Measurements from ENCODE around the gene TBCK. TPM values are rescaled to one million over a fixed set of nuclear protein-coding genes. Genes with fewer than 3 reads are reported as not detected.
A peak's percentile ranks its signal among the peaks of the same experiment; 100 is the strongest.
"Not testable (repeated sequence)": the region's sequence is repeated elsewhere in the genome, so short reads cannot be mapped to it uniquely, and the experiment has no call there.

TBCK gene
- total and polyA plus RNA-seq, 3 experiments from 2014 or later = 21.0 to 23.9 (median 21.7) TPM

- H3K27me3 Mint-ChIP-seq = no peaks in the 10 kb centered on the region
- ChIA-PET CTCF (no interaction called here), POLR2A (no interaction called here)
Observed at GRCh38 chr4:106149026-106149425, 167.0 kb downstream of the TBCK start.

GRCh38 chr4:106142616-106143127 is 173.3 kb downstream of the TBCK start:
- peaks cover 0 to 3% (median 0%) of the 10 kb centered on the region in 3 donors for H3K4me1 Mint-ChIP-seq
- H3K27me3 Mint-ChIP-seq = no peaks in the 10 kb centered on the region
- no peak overlapping the region for H3K4me3 Mint-ChIP-seq
- H3K9me3 Mint-ChIP-seq = peaks cover 14 to 25% (median 16%) of the 10 kb centered on the region in 5 donors
- no peak for DNase-seq
- no peaks in the 10 kb centered on the region for H3K9me3 ChIP-seq (ENCODE audit: low read length)
- H3K27ac ChIP-seq (ENCODE audit: low read depth, low read length) = no peak overlapping the region
- ChIA-PET CTCF (no interaction called here), POLR2A (no interaction called here)
- no peaks in the 10 kb centered on the region for H3K27me3 ChIP-seq (ENCODE audit: insufficient read depth, low read length, poor library complexity, severe bottlenecking)
- no peaks in the 10 kb centered on the region for H3K4me1 ChIP-seq (ENCODE audit: insufficient read depth, low read length)
- H3K36me3 ChIP-seq (ENCODE audit: insufficient read depth, low read length) = no peaks in the 10 kb centered on the region
- peaks cover 22 to 30% (median 27%) of the 10 kb centered on the region in 3 donors for H3K36me3 Mint-ChIP-seq
- H3K4me3 ChIP-seq (ENCODE audit: low read length) = no peak overlapping the region
- H3K27ac Mint-ChIP-seq = no peak overlapping the region

More at GRCh38 chr4:106149026-106149425, 167.0 kb downstream of the TBCK start:
- Mint-ChIP-seq H3K27ac (peak overlapping the region in 1 of 8 donors; percentile 18), H3K4me1 (no peaks in the 10 kb centered on the region), H3K9me3 (peaks cover 26 to 64% (median 61%) of the 10 kb centered on the region in 5 donors), H3K36me3 (peaks cover 40 to 78% (median 63%) of the 10 kb centered on the region in 3 donors), H3K4me3 (no peak overlapping the region)
- Histone ChIP-seq H3K36me3 (ENCODE audit: insufficient read depth, low read length) (no peaks in the 10 kb centered on the region), H3K4me1 (ENCODE audit: insufficient read depth, low read length) (no peaks in the 10 kb centered on the region), H3K27me3 (ENCODE audit: insufficient read depth, low read length, poor library complexity, severe bottlenecking) (no peaks in the 10 kb centered on the region), H3K27ac (ENCODE audit: low read depth, low read length) (no peak overlapping the region), H3K4me3 (ENCODE audit: low read length) (no peak overlapping the region), H3K9me3 (ENCODE audit: low read length) (no peaks in the 10 kb centered on the region)
- DNase-seq = no peak

DNA sequence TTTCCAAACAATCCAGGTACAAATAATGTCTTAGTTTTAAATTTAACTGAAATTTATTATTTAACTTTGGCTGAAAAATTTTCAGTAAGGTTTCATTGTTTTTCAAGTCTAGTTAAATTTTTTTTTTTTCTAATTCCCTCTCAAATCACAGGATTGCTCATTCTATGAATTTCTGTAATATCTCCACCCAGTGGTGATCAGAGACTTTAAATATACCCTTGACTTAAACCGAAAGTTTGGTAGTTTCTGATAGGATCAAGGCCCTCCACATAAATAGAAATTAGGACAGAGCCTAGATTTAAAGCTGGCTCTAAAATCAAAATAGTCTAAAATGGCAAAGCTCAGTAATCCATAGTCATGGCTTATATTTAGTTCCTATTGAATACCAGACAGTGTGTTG is 175.4 kb downstream of the TBCK start:
- Mint-ChIP-seq H3K36me3 (peaks cover 7 to 18% (median 11%) of the 10 kb centered on the region in 3 donors), H3K27ac (no peak overlapping the region), H3K4me3 (no peak overlapping the region), H3K9me3 (peaks cover 0 to 6% (median 2%) of the 10 kb centered on the region in 5 donors), H3K4me1 (peaks cover 0 to 3% (median 0%) of the 10 kb centered on the region in 3 donors), H3K27me3 (no peaks in the 10 kb centered on the region)
- no peaks in the 10 kb centered on the region for H3K9me3 ChIP-seq (ENCODE audit: low read length)
- no peak overlapping the region for H3K4me3 ChIP-seq (ENCODE audit: low read length)
- ChIA-PET POLR2A (no interaction called here), CTCF (no interaction called here)
- H3K36me3 ChIP-seq (ENCODE audit: insufficient read depth, low read length) = no peaks in the 10 kb centered on the region
- H3K4me1 ChIP-seq (ENCODE audit: insufficient read depth, low read length) = no peaks in the 10 kb centered on the region
- DNase-seq = no peak
- no peak overlapping the region for H3K27ac ChIP-seq (ENCODE audit: low read depth, low read length)
- H3K27me3 ChIP-seq (ENCODE audit: insufficient read depth, low read length, poor library complexity, severe bottlenecking) = no peaks in the 10 kb centered on the region

DNA sequence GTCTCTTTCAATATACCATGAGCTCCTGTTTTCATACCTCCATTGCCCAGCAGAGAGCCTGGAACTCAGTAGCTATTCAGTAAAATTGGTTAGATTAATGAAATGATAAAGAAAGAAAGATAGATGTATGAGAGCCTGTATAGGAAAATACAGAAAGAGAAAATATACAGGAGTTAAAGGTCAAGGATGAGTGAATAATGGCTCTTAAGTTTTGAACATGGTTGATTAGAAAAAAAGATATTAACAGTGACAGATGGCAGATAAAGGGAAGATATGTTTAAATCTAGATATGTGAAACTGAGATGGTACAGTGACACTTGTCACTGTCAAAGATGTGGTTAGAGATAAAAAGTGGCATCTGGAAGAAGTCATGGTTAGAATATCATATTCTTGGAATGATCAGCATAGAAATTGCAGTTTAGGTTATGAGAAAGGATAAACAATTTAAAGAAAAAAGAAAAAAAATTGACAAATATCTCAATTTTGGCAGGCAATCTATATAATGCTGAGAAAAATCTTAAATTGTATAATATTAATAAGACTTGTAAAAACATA is 179.2 kb downstream of the TBCK start:
- DNase-seq = no peak
- H3K9me3 Mint-ChIP-seq = peaks cover 0 to 15% (median 12%) of the 10 kb centered on the region in 5 donors
- H3K4me1 Mint-ChIP-seq = no peaks in the 10 kb centered on the region
- Histone ChIP-seq H3K27ac (ENCODE audit: low read depth, low read length) (no peak overlapping the region), H3K27me3 (ENCODE audit: insufficient read depth, low read length, poor library complexity, severe bottlenecking) (no peaks in the 10 kb centered on the region), H3K4me1 (ENCODE audit: insufficient read depth, low read length) (no peaks in the 10 kb centered on the region), H3K4me3 (ENCODE audit: low read length) (no peak overlapping the region), H3K36me3 (ENCODE audit: insufficient read depth, low read length) (no peaks in the 10 kb centered on the region), H3K9me3 (ENCODE audit: low read length) (no peaks in the 10 kb centered on the region)
- H3K36me3 Mint-ChIP-seq = peaks cover 15 to 35% (median 33%) of the 10 kb centered on the region in 3 donors
- ChIA-PET POLR2A (no interaction called here), CTCF (no interaction called here)
- H3K4me3 Mint-ChIP-seq = no peak overlapping the region
- no peak overlapping the region for H3K27ac Mint-ChIP-seq
- no peaks in the 10 kb centered on the region for H3K27me3 Mint-ChIP-seq

DNA sequence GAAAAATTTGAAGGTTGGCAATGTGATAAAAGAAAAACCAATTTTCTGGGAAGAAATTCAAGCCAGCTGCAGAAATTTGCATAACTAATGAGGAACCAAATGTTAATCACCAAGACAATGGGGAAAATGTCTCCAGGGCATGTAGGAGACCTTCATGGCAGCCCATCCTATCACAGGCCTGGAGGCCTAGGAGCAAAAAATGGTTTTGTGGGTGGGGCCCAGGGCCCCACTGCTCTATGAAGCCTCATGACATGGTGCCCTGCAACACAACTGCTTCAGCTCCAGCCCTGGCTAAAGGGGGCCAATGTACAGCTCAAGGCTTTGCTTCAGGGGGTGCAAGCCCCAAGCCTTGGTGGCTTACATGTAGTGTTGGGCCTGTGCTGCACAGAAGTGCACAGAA is 184.0 kb downstream of the TBCK start:
- Histone ChIP-seq H3K4me1 (ENCODE audit: insufficient read depth, low read length) (no peaks in the 10 kb centered on the region), H3K9me3 (ENCODE audit: low read length) (no peaks in the 10 kb centered on the region), H3K27me3 (ENCODE audit: insufficient read depth, low read length, poor library complexity, severe bottlenecking) (no peaks in the 10 kb centered on the region), H3K36me3 (ENCODE audit: insufficient read depth, low read length) (no peaks in the 10 kb centered on the region), H3K4me3 (ENCODE audit: low read length) (no peak overlapping the region), H3K27ac (ENCODE audit: low read depth, low read length) (no peak overlapping the region)
- ChIA-PET CTCF (no interaction called here), POLR2A (no interaction called here)
- DNase-seq = no peak
- Mint-ChIP-seq H3K9me3 (peaks cover 0 to 18% (median 15%) of the 10 kb centered on the region in 5 donors), H3K27me3 (no peaks in the 10 kb centered on the region), H3K36me3 (peaks cover 27 to 52% (median 38%) of the 10 kb centered on the region in 3 donors), H3K4me1 (peaks cover 0 to 2% (median 0%) of the 10 kb centered on the region in 3 donors), H3K4me3 (no peak overlapping the region), H3K27ac (no peak overlapping the region)

DNA sequence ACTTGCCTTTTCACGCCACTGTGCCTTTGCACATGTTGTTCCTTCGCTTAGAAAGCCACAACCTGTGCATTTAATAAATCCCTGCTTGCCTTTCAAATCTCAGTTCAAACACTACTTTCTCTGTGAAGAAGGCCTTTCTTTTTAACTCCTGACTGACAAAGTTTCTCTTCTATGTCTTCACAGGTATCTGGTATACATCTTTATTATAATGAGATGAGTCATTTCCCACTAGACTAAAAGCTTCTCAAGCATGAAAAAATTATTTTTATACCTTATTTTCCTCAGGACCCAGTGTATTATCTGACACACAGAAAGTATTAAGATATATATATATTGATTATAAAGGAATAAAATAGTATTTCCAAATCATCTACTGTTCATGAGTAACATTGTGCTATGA is 189.9 kb downstream of the TBCK start:
- Histone ChIP-seq H3K36me3 (ENCODE audit: insufficient read depth, low read length) (no peaks in the 10 kb centered on the region), H3K9me3 (ENCODE audit: low read length) (no peaks in the 10 kb centered on the region), H3K4me3 (ENCODE audit: low read length) (no peak overlapping the region), H3K27ac (ENCODE audit: low read depth, low read length) (no peak overlapping the region), H3K4me1 (ENCODE audit: insufficient read depth, low read length) (no peaks in the 10 kb centered on the region), H3K27me3 (ENCODE audit: insufficient read depth, low read length, poor library complexity, severe bottlenecking) (no peaks in the 10 kb centered on the region)
- H3K36me3 Mint-ChIP-seq = peaks cover 15 to 38% (median 18%) of the 10 kb centered on the region in 3 donors
- H3K27me3 Mint-ChIP-seq = no peaks in the 10 kb centered on the region
- DNase-seq = no peak
- H3K4me1 Mint-ChIP-seq = peaks cover 0 to 4% (median 0%) of the 10 kb centered on the region in 3 donors
- ChIA-PET CTCF (interaction anchor here (0.9 kb wide), 1 partner anchor 9 kb away, joined by 3 read pairs; no protein-coding TSS in a partner anchor), POLR2A (no interaction called here)
- no peak overlapping the region for H3K4me3 Mint-ChIP-seq
- H3K27ac Mint-ChIP-seq = no peak overlapping the region
- H3K9me3 Mint-ChIP-seq = peaks cover 0 to 12% (median 2%) of the 10 kb centered on the region in 5 donors

- H3K36me3 ChIP-seq (ENCODE audit: insufficient read depth, low read length); DNase-seq; H3K27me3 ChIP-seq (ENCODE audit: insufficient read depth, low read length, poor library complexity, severe bottlenecking); H3K27ac ChIP-seq (ENCODE audit: low read depth, low read length); H3K9me3 ChIP-seq (ENCODE audit: low read length); CTCF ChIA-PET; H3K4me1 Mint-ChIP-seq; H3K4me3 Mint-ChIP-seq; H3K27me3 Mint-ChIP-seq; H3K4me1 ChIP-seq (ENCODE audit: insufficient read depth, low read length); H3K4me3 ChIP-seq (ENCODE audit: low read length); POLR2A ChIA-PET: not testable (repeated sequence)
- H3K9me3 Mint-ChIP-seq = peaks cover 0 to 18% (median 8%) of the 10 kb centered on the region in 5 donors
- H3K36me3 Mint-ChIP-seq = peaks cover 15 to 42% (median 30%) of the 10 kb centered on the region in 3 donors
- H3K27ac Mint-ChIP-seq = peak overlapping the region in 1 of 8 donors; percentile 26
Observed at GRCh38 chr4:106119949-106120555, 196.0 kb downstream of the TBCK start.

DNA sequence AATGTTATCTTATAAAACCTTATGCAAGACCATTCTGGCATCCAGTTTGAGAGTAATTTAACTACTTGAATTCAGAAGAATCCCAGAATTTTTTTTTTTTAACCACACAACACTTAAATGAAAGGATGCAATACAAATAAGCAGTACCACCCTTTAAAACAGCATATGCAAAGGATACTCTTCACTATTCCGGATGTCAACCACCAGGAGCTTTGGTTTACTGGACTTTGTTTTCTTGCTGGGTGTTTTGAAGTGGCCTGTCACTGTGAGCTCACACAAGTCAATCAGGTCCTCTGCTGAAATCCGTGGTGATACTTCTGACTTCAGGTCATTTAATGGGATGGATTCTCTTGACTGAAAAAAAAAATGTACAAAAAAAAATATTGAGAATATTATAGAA is 200.0 kb downstream of the TBCK start:
- POLR2A ChIA-PET = no interaction called here

More for the DNA sequence above, 200.0 kb downstream of the TBCK start:
- H3K27me3 Mint-ChIP-seq = no peaks in the 10 kb centered on the region
- no peak overlapping the region for H3K4me3 Mint-ChIP-seq
- Histone ChIP-seq H3K27me3 (ENCODE audit: insufficient read depth, low read length, poor library complexity, severe bottlenecking) (no peaks in the 10 kb centered on the region), H3K36me3 (ENCODE audit: insufficient read depth, low read length) (peaks cover 12% of the 10 kb centered on the region), H3K4me3 (ENCODE audit: low read length) (no peak overlapping the region), H3K27ac (ENCODE audit: low read depth, low read length) (no peak overlapping the region), H3K9me3 (ENCODE audit: low read length) (peaks cover 12% of the 10 kb centered on the region), H3K4me1 (ENCODE audit: insufficient read depth, low read length) (no peaks in the 10 kb centered on the region)
- H3K27ac Mint-ChIP-seq = no peak overlapping the region
- no peak for DNase-seq
- H3K9me3 Mint-ChIP-seq = peaks cover 18 to 51% (median 33%) of the 10 kb centered on the region in 5 donors
- H3K4me1 Mint-ChIP-seq = no peaks in the 10 kb centered on the region
- CTCF ChIA-PET = no interaction called here
- peaks cover 48 to 71% (median 65%) of the 10 kb centered on the region in 3 donors for H3K36me3 Mint-ChIP-seq
